Right forelimb (tissue), 1 donor: ENCODE measurements around the gene ZNF677.
"Not testable (repeated sequence)": the region's sequence is repeated elsewhere in the genome, so short reads cannot be mapped to it uniquely, and the experiment has no call there.

Source experiments
- DNase-seq: peaks from one replicate; pipeline ENCODE4 v3.0.0-alpha.2; 2018

Gene ZNF677

GRCh38 chr19:53192771-53193534 lies 61.7 kb downstream of the ZNF677 start, which contains the start of gene ZNF665:
Gene ZNF665 (minus strand): TSS chr19:53193358. CDS start chr19:53182898, 10,460 bp downstream.
- DNase-seq = peak; percentile 90

DNA sequence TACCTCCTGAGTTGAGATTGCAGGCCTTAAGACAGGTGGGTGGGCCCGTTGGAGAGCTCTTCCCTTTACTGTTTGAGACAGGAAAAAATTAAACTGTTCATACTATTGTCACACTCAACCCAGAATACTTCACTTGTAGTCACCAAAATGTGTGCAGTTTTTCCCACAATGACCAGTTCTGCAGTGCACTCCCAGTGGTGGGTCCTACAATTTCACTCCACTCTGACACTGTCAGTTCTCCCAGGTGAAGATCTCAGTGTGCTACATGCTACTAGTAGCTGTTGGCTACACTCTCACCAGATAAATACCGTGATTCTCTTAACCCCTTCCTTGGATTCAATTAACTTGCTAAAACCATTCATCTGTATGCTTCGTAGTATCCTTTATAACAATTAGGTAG lies 64.4 kb downstream of the ZNF677 start:
- no peak for DNase-seq

DNA sequence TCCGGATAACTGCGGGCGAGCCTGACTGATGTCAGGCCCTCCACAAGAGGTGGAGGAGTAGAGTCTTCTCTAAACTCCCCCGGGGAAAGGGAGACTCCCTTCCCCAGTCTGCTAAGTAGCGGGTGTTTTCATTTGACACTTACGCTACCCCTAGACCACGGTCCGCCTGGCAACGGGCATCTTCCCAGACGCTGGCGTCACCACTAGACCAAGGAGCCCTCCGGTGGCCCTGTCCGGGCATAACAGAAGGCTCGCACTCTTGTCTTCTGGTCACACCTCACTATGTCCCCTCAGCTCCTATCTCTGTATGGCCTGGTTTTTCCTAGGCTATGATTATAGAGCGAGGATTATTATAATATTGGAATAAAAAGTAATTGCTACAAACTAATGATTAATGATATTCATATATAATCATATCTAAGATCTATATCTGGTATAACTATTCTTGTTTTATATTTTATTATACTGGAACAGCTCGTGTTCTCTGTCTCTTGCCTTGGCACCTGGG lies 64.9 kb downstream of the ZNF677 start:
- DNase-seq = not testable (repeated sequence)
